Stimulated activated CD4-positive, alpha-beta T cell treated with anti-CD3 and anti-CD28 coated beads, Interleukin-2, amount 100 ng/mL, for 24 hours (primary cell): ENCODE data around the gene TP53.

Experiments used
- DNase-seq, 2 donors: peaks; one replicate each; pipeline ENCODE4 v3.0.0-alpha.2; 2020

Gene TP53

DNA sequence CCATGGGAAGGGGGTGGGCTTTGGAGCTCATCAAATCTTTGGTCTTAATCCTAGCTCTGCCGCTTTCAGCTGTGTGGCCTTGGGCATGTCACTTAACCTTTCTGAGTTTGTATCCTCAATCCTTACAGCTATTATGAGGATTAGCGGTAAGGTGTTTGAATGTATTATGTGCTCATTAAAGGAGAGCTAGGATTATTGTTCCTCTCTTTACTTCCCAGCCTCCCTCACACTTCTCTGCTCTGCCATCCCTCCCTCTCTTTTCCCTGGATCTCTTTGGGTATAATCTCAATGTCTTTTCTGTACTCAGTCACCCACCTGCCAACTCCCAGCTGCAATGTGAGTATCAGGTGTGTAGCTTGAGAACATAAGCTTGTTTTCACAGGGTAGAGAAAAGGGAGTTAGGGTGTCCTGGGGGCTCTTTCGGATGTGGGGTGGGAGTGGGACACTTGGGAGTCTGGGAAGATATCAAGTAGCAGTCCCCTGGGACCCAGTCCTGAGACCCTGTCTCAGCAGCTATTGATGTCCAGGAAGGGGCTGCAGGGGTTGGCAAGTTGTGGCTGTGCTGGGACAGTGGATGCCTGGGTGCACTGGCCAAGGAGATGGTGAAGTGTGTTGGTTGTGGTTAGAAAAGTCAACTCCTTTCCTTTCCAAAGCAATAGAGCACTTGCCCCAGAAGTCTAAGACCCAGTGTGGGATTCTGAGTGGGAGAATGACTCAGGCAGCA, 19.5 kb upstream of the TP53 start:
- DNase-seq: no peak

- no peak for DNase-seq
These were observed 18.3 kb upstream of the TP53 start for GRCh38 chr17:7705269-7706255.

DNA sequence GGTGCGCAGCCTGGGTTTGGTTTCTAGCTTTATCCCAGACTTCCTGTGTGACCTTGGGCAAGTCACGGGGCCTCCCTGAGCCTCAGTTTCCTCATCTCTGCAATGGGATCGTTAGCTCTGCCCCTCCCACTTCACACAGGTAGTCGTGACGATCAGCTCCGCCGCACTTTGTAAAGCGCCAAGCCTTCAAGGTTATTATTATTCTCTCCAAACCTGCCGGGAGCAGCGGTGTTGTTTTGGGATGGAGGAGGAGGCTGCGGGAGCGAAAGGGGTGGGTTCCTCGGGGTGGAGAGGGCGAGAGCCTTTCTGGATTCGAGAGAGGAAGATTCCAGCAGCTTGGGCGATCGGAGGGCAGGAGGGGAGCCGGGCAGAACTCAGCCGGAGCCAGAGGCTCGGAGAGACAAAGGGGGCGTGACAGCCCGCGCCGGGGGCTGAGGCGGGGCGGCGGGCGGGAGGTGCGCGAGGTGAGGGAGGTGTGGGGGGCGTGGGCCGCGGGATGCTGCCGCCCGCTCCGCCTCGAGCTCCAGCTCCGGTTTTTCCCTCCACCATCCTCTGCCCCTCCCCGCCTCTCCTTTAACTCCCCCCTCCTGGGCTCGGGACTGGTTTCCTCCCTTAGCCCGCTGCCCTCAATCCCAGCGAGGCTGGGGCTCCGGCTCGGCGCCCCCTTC, 17.4 kb upstream of the TP53 start, which contains the start of gene EFNB3:
EFNB3 (plus strand) TSS at position 602 of the 668 bp plus-strand sequence. CDS start 397 bp downstream, outside the sequence.
- DNase-seq: peak in 1 of 2 donors; percentile 17

- DNase-seq: no peak
These were observed 16.5 kb upstream of the TP53 start for GRCh38 chr17:7703584-7704479.

GRCh38 chr17:7702776-7703175, 15.5 kb upstream of the TP53 start:
- no peak for DNase-seq

DNA sequence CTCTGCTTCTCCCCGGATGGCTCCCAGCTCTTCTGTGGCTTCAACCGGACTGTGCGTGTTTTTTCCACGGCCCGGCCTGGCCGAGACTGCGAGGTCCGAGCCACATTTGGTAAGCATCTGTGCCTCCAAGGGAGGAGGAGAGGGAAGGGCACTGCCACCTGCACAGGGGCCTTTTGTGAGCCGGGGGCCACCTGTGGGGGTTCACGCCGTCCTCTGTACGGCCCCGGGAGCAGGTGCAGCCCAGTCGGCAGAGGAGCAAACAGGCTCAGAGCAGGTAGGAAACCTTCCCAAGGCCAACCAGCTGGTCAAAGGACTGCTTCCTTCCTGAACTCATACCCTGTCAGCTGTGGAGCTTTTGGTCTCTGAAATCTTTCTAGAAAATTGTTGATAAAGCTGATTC, 14.4 kb upstream of the TP53 start:
- DNase-seq: no peak

DNA sequence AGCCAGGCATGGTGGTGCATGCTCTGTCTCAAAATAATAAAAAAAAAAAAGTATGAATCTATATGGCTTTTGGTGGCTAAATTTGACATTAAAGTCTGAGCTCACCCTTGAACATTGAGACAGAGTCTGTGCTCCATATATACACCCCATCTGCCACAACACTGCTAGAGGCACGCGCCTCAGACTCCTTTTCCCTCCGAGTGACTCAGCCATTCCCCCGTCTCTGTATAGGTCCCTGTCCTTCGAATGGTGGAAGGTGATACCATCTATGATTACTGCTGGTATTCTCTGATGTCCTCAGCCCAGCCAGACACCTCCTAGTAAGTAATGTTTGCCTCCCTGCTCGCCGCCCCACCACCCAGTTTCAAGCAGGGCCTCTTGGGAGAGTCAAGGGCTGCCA, 13.2 kb upstream of the TP53 start:
- no peak for DNase-seq

- DNase-seq: no peak
These were observed 10.7 kb upstream of the TP53 start for GRCh38 chr17:7697828-7698588.

- no peak for DNase-seq
These were observed 8.3 kb upstream of the TP53 start for GRCh38 chr17:7695586-7695985.

DNA sequence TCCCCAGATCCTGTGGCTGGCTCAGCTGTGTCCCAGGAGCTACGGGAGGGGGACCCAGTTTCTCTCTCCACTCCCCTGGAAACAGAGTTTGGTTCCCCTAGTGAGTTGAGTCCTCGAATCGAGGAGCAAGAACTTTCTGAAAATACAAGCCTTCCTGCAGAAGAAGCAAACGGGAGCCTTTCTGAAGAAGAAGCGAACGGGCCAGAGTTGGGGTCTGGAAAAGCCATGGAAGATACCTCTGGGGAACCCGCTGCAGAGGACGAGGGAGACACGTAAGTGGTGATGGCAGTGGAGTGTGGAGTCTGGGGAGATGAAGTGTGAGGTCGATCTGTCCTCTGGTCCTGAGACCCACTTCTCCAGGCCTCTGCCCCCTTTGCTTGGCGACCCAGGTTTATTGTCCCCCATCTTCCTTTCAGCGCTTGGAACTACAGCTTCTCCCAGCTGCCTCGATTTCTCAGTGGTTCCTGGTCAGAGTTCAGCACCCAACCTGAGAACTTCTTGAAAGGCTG, 1.6 kb upstream of the TP53 start:
- DNase-seq: no peak

GRCh38 chr17:7687908-7688807, 868 bp upstream of the TP53 start, which contains the start of gene WRAP53:
WRAP53 (plus strand) TSS chr17:7688477; CDS start chr17:7688649, 172 bp downstream.
- DNase-seq: peak; percentile 95 to 97

DNA sequence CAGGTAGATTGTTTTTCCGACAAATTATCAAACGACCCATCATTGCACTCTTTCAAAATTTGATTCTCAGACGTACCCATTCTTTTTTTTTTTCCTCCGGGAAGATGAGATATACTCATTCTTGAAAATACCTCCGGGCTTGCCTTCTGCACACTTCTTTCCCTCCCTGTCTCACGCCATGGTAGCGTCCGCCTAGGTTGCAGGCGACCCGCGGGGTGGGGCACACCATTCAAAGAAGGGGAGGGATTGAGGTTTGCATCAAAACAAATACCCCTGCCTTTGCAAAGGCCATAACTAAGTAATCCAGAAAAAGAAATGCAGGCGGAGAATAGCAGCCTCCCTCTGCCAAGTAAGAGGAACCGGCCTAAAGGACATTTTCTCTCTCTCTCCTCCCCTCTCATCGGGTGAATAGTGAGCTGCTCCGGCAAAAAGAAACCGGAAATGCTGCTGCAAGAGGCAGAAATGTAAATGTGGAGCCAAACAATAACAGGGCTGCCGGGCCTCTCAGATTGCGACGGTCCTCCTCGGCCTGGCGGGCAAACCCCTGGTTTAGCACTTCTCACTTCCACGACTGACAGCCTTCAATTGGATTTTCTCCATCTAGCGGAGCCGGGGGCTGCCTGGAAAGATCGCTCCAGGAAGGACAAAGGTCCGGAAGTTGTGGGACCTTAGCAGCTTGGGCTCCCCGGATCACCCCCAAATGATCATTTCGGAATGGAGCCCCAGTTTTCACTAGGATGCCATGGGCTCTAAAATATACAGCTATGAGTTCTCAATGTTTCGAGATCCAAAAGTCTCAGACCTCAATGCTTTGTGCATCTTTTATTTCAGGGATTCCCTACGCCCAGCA, 843 bp downstream of the TP53 start:
- DNase-seq: peak; percentile 79 to 83

GRCh38 chr17:7685533-7686221, 1.6 kb downstream of the TP53 start:
- peak; percentile 89 to 90 for DNase-seq

GRCh38 chr17:7684851-7685532, 2.3 kb downstream of the TP53 start:
- DNase-seq: no peak

GRCh38 chr17:7677388-7678067, 9.8 kb downstream of the TP53 start:
- no peak for DNase-seq

DNA sequence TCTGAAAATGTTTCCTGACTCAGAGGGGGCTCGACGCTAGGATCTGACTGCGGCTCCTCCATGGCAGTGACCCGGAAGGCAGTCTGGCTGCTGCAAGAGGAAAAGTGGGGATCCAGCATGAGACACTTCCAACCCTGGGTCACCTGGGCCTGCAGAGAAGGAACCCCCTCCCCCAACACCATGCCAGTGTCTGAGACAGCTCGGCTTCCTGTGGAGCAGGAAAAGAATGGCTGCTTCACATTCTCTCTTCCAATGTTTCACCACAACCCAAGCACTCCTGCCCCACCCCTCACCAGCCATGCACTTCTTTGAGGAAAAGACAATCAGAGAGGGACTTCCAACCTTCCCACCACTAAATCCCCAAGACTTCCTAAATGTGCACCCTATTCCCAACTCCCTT, 10.8 kb downstream of the TP53 start:
- no peak for DNase-seq

DNA sequence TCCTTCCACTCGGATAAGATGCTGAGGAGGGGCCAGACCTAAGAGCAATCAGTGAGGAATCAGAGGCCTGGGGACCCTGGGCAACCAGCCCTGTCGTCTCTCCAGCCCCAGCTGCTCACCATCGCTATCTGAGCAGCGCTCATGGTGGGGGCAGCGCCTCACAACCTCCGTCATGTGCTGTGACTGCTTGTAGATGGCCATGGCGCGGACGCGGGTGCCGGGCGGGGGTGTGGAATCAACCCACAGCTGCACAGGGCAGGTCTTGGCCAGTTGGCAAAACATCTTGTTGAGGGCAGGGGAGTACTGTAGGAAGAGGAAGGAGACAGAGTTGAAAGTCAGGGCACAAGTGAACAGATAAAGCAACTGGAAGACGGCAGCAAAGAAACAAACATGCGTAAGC, 12.4 kb downstream of the TP53 start:
- no peak for DNase-seq
